Neural progenitor cell (in vitro differentiated cells): ENCODE measurements around the gene FAM209A. TPM values are rescaled to one million over a fixed set of nuclear protein-coding genes. Genes with fewer than 3 reads are reported as not detected.

Experiments used
- DNase-seq: peaks from one replicate; pipeline ENCODE4 v3.0.0-alpha.2; 2016; ENCODE audit warnings: low spot score
- H2AFZ ChIP-seq: fragments of 200-600 bp; sonication (generic); replicated peaks from 2 replicates; pipeline ENCODE4 v1.6.1; 2016; ENCODE audit warnings: antibody characterized with exemption
- H3F3A ChIP-seq: fragments of 200-600 bp; sonication (generic); 2 replicates; pipeline ENCODE4 v1.6.1; 2016; ENCODE audit warnings: antibody characterized with exemption, low read depth
- H3K27ac ChIP-seq: fragments of 200-600 bp; sonication (generic); 2 replicates; pipeline ENCODE4 v1.5.1; 2016; ENCODE audit warnings: mild to moderate bottlenecking
- H3K27me3 ChIP-seq: fragments of 200-600 bp; sonication (generic); 2 replicates; pipeline ENCODE4 v1.6.1; 2016; ENCODE audit warnings: mild to moderate bottlenecking, moderate library complexity
- H3K36me3 ChIP-seq: fragments of 200-600 bp; sonication (generic); 2 replicates; pipeline ENCODE4 v1.5.1; 2016
- H3K4me1 ChIP-seq: fragments of 200-600 bp; sonication (generic); 2 replicates; pipeline ENCODE4 v1.6.1; 2016; ENCODE audit warnings: mixed run types
- H3K4me2 ChIP-seq: fragments of 200-600 bp; sonication (generic); 2 replicates; pipeline ENCODE4 v1.6.1; 2016
- H3K4me3 ChIP-seq: fragments of 200-600 bp; sonication (generic); 2 replicates; pipeline ENCODE4 v1.5.1; 2016
- H3K79me2 ChIP-seq: fragments of 200-600 bp; sonication (generic); 2 replicates; pipeline ENCODE4 v1.6.1; 2016; ENCODE audit warnings: low read depth
- H3K9ac ChIP-seq: fragments of 200-600 bp; sonication (generic); 2 replicates; pipeline ENCODE4 v1.6.1; 2016
- H3K9me3 ChIP-seq: fragments of 200-600 bp; sonication (generic); 2 replicates; pipeline ENCODE4 v1.5.1; 2016; ENCODE audit warnings: low read depth
- H4K20me1 ChIP-seq: fragments of 200-600 bp; sonication (generic); 2 replicates; pipeline ENCODE4 v1.6.1; 2016; ENCODE audit warnings: low read depth
- H3K27ac Mint-ChIP-seq: 3 replicates; pipeline ENCODE4 v1.8.0; 2021; ENCODE audit warnings: mixed read lengths
- H3K27me3 Mint-ChIP-seq: 2 replicates; pipeline ENCODE4 v1.8.0; 2022; ENCODE audit warnings: low read depth, mild to moderate bottlenecking, inconsistent platforms, moderate library complexity, mixed read lengths; ENCODE audit not compliant: insufficient read depth
- H3K36me3 Mint-ChIP-seq: 3 replicates; pipeline ENCODE4 v1.8.0; 2021; ENCODE audit warnings: mixed read lengths
- H3K4me1 Mint-ChIP-seq: 3 replicates; pipeline ENCODE4 v1.8.0; 2021; ENCODE audit warnings: mixed read lengths
- H3K4me3 Mint-ChIP-seq: 3 replicates; pipeline ENCODE4 v1.8.0; 2021; ENCODE audit warnings: mild to moderate bottlenecking, moderate library complexity, mixed read lengths
- H3K9me3 Mint-ChIP-seq: 3 replicates; pipeline ENCODE4 v1.8.0; 2020; ENCODE audit warnings: mixed read lengths
- CTCF ChIP-seq: fragments of 200-600 bp; sonication (generic); IDR thresholded peaks from 2 replicates; pipeline ENCODE4 v1.5.1; 2017; ENCODE audit warnings: antibody characterized with exemption, mild to moderate bottlenecking
- EZH2 ChIP-seq: fragments of 200-600 bp; sonication (generic); IDR thresholded peaks from 2 replicates; pipeline ENCODE4 v1.6.1; 2017; ENCODE audit warnings: antibody characterized with exemption, mild to moderate bottlenecking, moderate library complexity
- EZH2phosphoT487 ChIP-seq: fragments of 200-600 bp; sonication (generic); IDR thresholded peaks from 2 replicates; pipeline ENCODE4 v1.6.1; 2017; ENCODE audit warnings: antibody characterized with exemption
- total RNA-seq: library from RNA; depleted of rRNA; stranded (reverse); fragments of >200 nt; gene quantifications from 2 replicates; pipeline ENCODE4 v1.2.3, GENCODE V29; 2015; ENCODE audit warnings: low replicate concordance

The FAM209A gene
- total RNA-seq, 1 donor from 2014 or later, result not detected

- no peaks in the 10 kb centered on the region for H3K36me3 Mint-ChIP-seq
- H3F3A ChIP-seq, result no peaks in the 10 kb centered on the region
- no peaks in the 10 kb centered on the region for H4K20me1 ChIP-seq
- DNase-seq, result no peak
- H3K9me3 ChIP-seq, result no peaks in the 10 kb centered on the region
- no peak for TF ChIP-seq EZH2
- no peak for TF ChIP-seq EZH2phosphoT487
- no peak for TF ChIP-seq CTCF
- H3K4me1 Mint-ChIP-seq, result peaks cover 3% of the 10 kb centered on the region
- H3K27ac ChIP-seq, result no peak overlapping the region
- H3K4me1 ChIP-seq, result peaks cover 5% of the 10 kb centered on the region
- H3K27ac Mint-ChIP-seq, result no peak overlapping the region
- H3K36me3 ChIP-seq, result no peaks in the 10 kb centered on the region
- H3K9ac ChIP-seq, result no peak overlapping the region
- H3K27me3 Mint-ChIP-seq, result peaks cover 8% of the 10 kb centered on the region
- no peaks in the 10 kb centered on the region for H3K27me3 ChIP-seq
- H3K79me2 ChIP-seq, result no peaks in the 10 kb centered on the region
- H3K4me2 ChIP-seq, result no peak overlapping the region
- H3K4me3 Mint-ChIP-seq, result no peak overlapping the region
- no peaks in the 10 kb centered on the region for H3K9me3 Mint-ChIP-seq
- H3K4me3 ChIP-seq, result no peak overlapping the region
- H2AFZ ChIP-seq, result no peak overlapping the region
Measured at GRCh38 chr20:56573986-56574385, 49.4 kb downstream of the FAM209A start.

- H3F3A ChIP-seq, result no peaks in the 10 kb centered on the region
- no peak for DNase-seq
- no peaks in the 10 kb centered on the region for H3K36me3 Mint-ChIP-seq
- peaks cover 5% of the 10 kb centered on the region for H3K4me1 ChIP-seq
- H2AFZ ChIP-seq, result no peak overlapping the region
- no peaks in the 10 kb centered on the region for H4K20me1 ChIP-seq
- no peaks in the 10 kb centered on the region for H3K9me3 Mint-ChIP-seq
- H3K36me3 ChIP-seq, result no peaks in the 10 kb centered on the region
- peak overlapping the region; percentile 40 for H3K27ac Mint-ChIP-seq
- no peaks in the 10 kb centered on the region for H3K9me3 ChIP-seq
- no peaks in the 10 kb centered on the region for H3K27me3 ChIP-seq
- H3K9ac ChIP-seq, result no peak overlapping the region
- H3K4me2 ChIP-seq, result no peak overlapping the region
- peaks cover 8% of the 10 kb centered on the region for H3K27me3 Mint-ChIP-seq
- TF ChIP-seq CTCF (no peak), EZH2phosphoT487 (no peak), EZH2 (no peak)
- no peak overlapping the region for H3K4me3 ChIP-seq
- H3K4me3 Mint-ChIP-seq, result no peak overlapping the region
- H3K4me1 Mint-ChIP-seq, result peaks cover 3% of the 10 kb centered on the region
- H3K79me2 ChIP-seq, result no peaks in the 10 kb centered on the region
- H3K27ac ChIP-seq, result no peak overlapping the region
Measured at GRCh38 chr20:56574531-56575142, 50.1 kb downstream of the FAM209A start.

- no peaks in the 10 kb centered on the region for H3K9me3 Mint-ChIP-seq
- Histone ChIP-seq H3K27me3 (no peaks in the 10 kb centered on the region), H3K4me2 (no peak overlapping the region), H3K9me3 (no peaks in the 10 kb centered on the region), H4K20me1 (no peaks in the 10 kb centered on the region), H2AFZ (no peak overlapping the region), H3K79me2 (no peaks in the 10 kb centered on the region), H3K9ac (no peak overlapping the region), H3K4me1 (peaks cover 5% of the 10 kb centered on the region), H3K4me3 (no peak overlapping the region), H3F3A (no peaks in the 10 kb centered on the region), H3K27ac (no peak overlapping the region), H3K36me3 (no peaks in the 10 kb centered on the region)
- H3K36me3 Mint-ChIP-seq, result no peaks in the 10 kb centered on the region
- H3K27ac Mint-ChIP-seq, result peak overlapping the region; percentile 40
- H3K4me3 Mint-ChIP-seq, result no peak overlapping the region
- DNase-seq, result no peak
- peaks cover 3% of the 10 kb centered on the region for H3K4me1 Mint-ChIP-seq
- H3K27me3 Mint-ChIP-seq, result peaks cover 4% of the 10 kb centered on the region
- TF ChIP-seq EZH2, result no peak
- no peak for TF ChIP-seq CTCF
- no peak for TF ChIP-seq EZH2phosphoT487
Measured at GRCh38 chr20:56575157-56575556, 50.6 kb downstream of the FAM209A start.

Other genes starting within 250 kb of the FAM209A start
- gene FAM210B, start 165.8 kb upstream of the FAM209A start, total RNA-seq, result 19.3 and 26.7 TPM in 2 replicates
- gene AURKA, start 132.5 kb upstream of the FAM209A start, total RNA-seq, result 144 and 186 TPM in 2 replicates
- gene CSTF1, start 132.1 kb upstream of the FAM209A start, total RNA-seq, result 72.7 and 87.2 TPM in 2 replicates
- 0.09 TPM in 1 of 2 replicates, not detected in the other for gene CASS4, start 112.5 kb upstream of the FAM209A start, total RNA-seq
- gene RTF2, start 56.1 kb upstream of the FAM209A start, total RNA-seq, result 42.4 and 44.2 TPM in 2 replicates
- not detected in 2 replicates for gene FAM209B, start 8.5 kb downstream of the FAM209A start, total RNA-seq
- gene TFAP2C, start 104.6 kb downstream of the FAM209A start, total RNA-seq, result 0.60 and 1.1 TPM in 2 replicates